H1 (cell line): Measurements from ENCODE around the gene CRACDL. TPM values are rescaled to one million over a fixed set of nuclear protein-coding genes. Genes with fewer than 3 reads are reported as not detected.

Source experiments
- CTCF ChIA-PET: fragments of 300-600 bp; sonication (Branson Sonifier 250); formaldehyde crosslinking; loops from one replicate; lab custom pipeline; 2021; ENCODE audit not compliant: partially characterized antibody; lab: Charles Lee
- POLR2A ChIA-PET: fragments of 300-600 bp; sonication (Branson Sonifier 250); formaldehyde crosslinking; loops from one replicate; lab custom pipeline; 2021; ENCODE audit warnings: inconsistent platforms; ENCODE audit not compliant: partially characterized antibody; lab: Charles Lee
- DNase-seq, 2 experiments: peaks; one replicate each; pipeline versions ENCODE4 v3.0.0 to v3.0.0-alpha.2; 2010 to 2022; ENCODE audit warnings: low spot score in 2 of 2, low read depth in 1 of 2, mixed read lengths in 1 of 2
- FAIRE-seq: peaks from 2 replicates; lab custom pipeline; 2011; peaks lifted over from hg19 to GRCh38; lab: Jason Lieb, UNC
- H2AFZ ChIP-seq: 2 replicates; pipeline ENCODE4 v1.8.1; 2012; ENCODE audit warnings: low read length, inconsistent platforms
- H2AK5ac ChIP-seq: 2 replicates; pipeline ENCODE4 v1.6.1; 2013; ENCODE audit warnings: low read depth, low read length
- H2BK120ac ChIP-seq: replicated peaks from 2 replicates; pipeline ENCODE3; 2013; ENCODE audit warnings: low read depth, low read length, inconsistent platforms
- H2BK12ac ChIP-seq: 2 replicates; pipeline ENCODE4 v1.6.1; 2013; ENCODE audit warnings: low read depth, low read length
- H2BK15ac ChIP-seq: 2 replicates; pipeline ENCODE4 v1.6.1; 2013; ENCODE audit warnings: low read length
- H2BK20ac ChIP-seq: 2 replicates; pipeline ENCODE4 v1.6.1; 2013; ENCODE audit warnings: low read length
- H2BK5ac ChIP-seq: 2 replicates; pipeline ENCODE4 v1.6.1; 2013; ENCODE audit warnings: low read depth, low read length
- H3K14ac ChIP-seq: 2 replicates; pipeline ENCODE4 v1.6.1; 2013; ENCODE audit warnings: inconsistent platforms; ENCODE audit not compliant: insufficient read length
- H3K18ac ChIP-seq: 2 replicates; pipeline ENCODE4 v1.6.1; 2013; ENCODE audit warnings: low read length; ENCODE audit errors: extremely low read depth
- H3K23ac ChIP-seq: 2 replicates; pipeline ENCODE4 v1.6.1; 2013; ENCODE audit warnings: inconsistent platforms; ENCODE audit not compliant: insufficient read length
- H3K23me2 ChIP-seq: 2 replicates; pipeline ENCODE4 v1.6.1; 2013; ENCODE audit warnings: low read depth, low read length
- H3K27ac ChIP-seq: 2 replicates; pipeline ENCODE4 v1.6.1; 2011; ENCODE audit warnings: low read depth, low read length, inconsistent platforms
- H3K27me3 ChIP-seq, 4 experiments: replicated peaks in 1 of 4; 1 replicate in 1 of 4; 2 replicates in 3 of 4; pipeline versions ENCODE4 v1.6.1 to v1.8.1; 2011 to 2013; ENCODE audit warnings: low read length in 3 of 4, mild to moderate bottlenecking in 3 of 4, inconsistent platforms in 2 of 4, mixed read lengths in 2 of 4, moderate library complexity in 1 of 4; ENCODE audit not compliant: control insufficient read depth in 3 of 4, insufficient read depth in 3 of 4; ENCODE audit errors: extremely low read depth in 1 of 4
- H3K36me3 ChIP-seq, 4 experiments: 2 replicates each; pipeline versions ENCODE4 v1.6.1 to v1.8.1; 2011 to 2013; ENCODE audit warnings: mild to moderate bottlenecking in 4 of 4, low read length in 3 of 4, moderate library complexity in 2 of 4, control low read depth in 1 of 4, inconsistent platforms in 1 of 4; ENCODE audit not compliant: insufficient read depth in 4 of 4, control insufficient read depth in 2 of 4
- H3K4ac ChIP-seq: replicated peaks from 2 replicates; pipeline ENCODE3; 2013; ENCODE audit warnings: low read length, low read depth, mixed read lengths, inconsistent platforms; ENCODE audit not compliant: insufficient read length
- H3K4me1 ChIP-seq, 4 experiments: replicated peaks in 1 of 4; 1 replicate in 1 of 4; 2 replicates in 3 of 4; pipeline versions ENCODE4 v1.6.1 to v1.8.1; 2011 to 2013; ENCODE audit warnings: low read length in 3 of 4, inconsistent platforms in 2 of 4, mixed read lengths in 1 of 4; ENCODE audit not compliant: insufficient read depth in 4 of 4, control insufficient read depth in 3 of 4
- H3K4me2 ChIP-seq, 2 experiments: 2 replicates each; pipeline versions ENCODE4 v1.6.1 to v1.8.1; 2011 to 2013; ENCODE audit warnings: low read depth in 2 of 2, low read length in 2 of 2, control low read depth in 1 of 2, inconsistent platforms in 1 of 2, mild to moderate bottlenecking in 1 of 2; ENCODE audit not compliant: insufficient read depth in 1 of 2
- H3K4me3 ChIP-seq, 4 experiments: fragments of 200-600, 300-600 bp in 1 of 4; sonication (generic), shearing (Covaris generic), sonication (Bioruptor Twin) in 1 of 4; 2 replicates each; pipeline versions ENCODE4 v1.5.1 to v1.8.1; 2011 to 2016; ENCODE audit warnings: low read length in 4 of 4, low read depth in 3 of 4, control low read depth in 2 of 4, inconsistent platforms in 2 of 4, mild to moderate bottlenecking in 2 of 4, mixed read lengths in 1 of 4, moderate library complexity in 1 of 4; ENCODE audit not compliant: insufficient read depth in 2 of 4; ENCODE audit errors: extremely low read depth in 1 of 4
- H3K56ac ChIP-seq: replicated peaks from 2 replicates; pipeline ENCODE3; 2013; ENCODE audit warnings: low read depth, mild to moderate bottlenecking, mixed read lengths, low read length, inconsistent platforms; ENCODE audit not compliant: insufficient read length
- H3K79me1 ChIP-seq: 2 replicates; pipeline ENCODE4 v1.6.1; 2013; ENCODE audit warnings: low read depth, low read length, control low read depth
- H3K79me2 ChIP-seq, 2 experiments: 2 replicates each; pipeline versions ENCODE4 v1.6.1 to v1.8.1; 2012 to 2013; ENCODE audit warnings: low read length in 2 of 2, mild to moderate bottlenecking in 2 of 2, inconsistent platforms in 1 of 2; ENCODE audit not compliant: insufficient read depth in 2 of 2, control insufficient read depth in 1 of 2
- H3K9ac ChIP-seq, 4 experiments: replicated peaks in 1 of 4; 1 replicate in 1 of 4; 2 replicates in 3 of 4; pipeline versions ENCODE4 v1.6.1 to v1.8.1; 2011 to 2013; ENCODE audit warnings: low read depth in 3 of 4, low read length in 3 of 4, control low read depth in 2 of 4, mild to moderate bottlenecking in 2 of 4, moderate library complexity in 2 of 4, inconsistent platforms in 1 of 4; ENCODE audit errors: extremely low read depth in 1 of 4
- H3K9me3 ChIP-seq, 2 experiments: 2 replicates each; pipeline versions ENCODE4 v1.6.1 to v1.8.1; 2012 to 2013; ENCODE audit warnings: mild to moderate bottlenecking in 2 of 2, moderate library complexity in 2 of 2, control low read depth in 1 of 2, inconsistent platforms in 1 of 2, low read depth in 1 of 2, low read length in 1 of 2, mixed read lengths in 1 of 2; ENCODE audit not compliant: insufficient read depth in 2 of 2
- H4K20me1 ChIP-seq, 2 experiments: replicated peaks in 1 of 2; 2 replicates each; pipeline versions ENCODE3 to v1.8.1; 2011 to 2013; ENCODE audit warnings: inconsistent platforms in 2 of 2, low read length in 2 of 2, mild to moderate bottlenecking in 1 of 2; ENCODE audit not compliant: insufficient read depth in 2 of 2, control insufficient read depth in 1 of 2
- H4K5ac ChIP-seq: 2 replicates; pipeline ENCODE4 v1.6.1; 2013; ENCODE audit warnings: low read length, low read depth, mixed read lengths, inconsistent platforms; ENCODE audit not compliant: insufficient read length
- H4K8ac ChIP-seq: 2 replicates; pipeline ENCODE4 v1.8.0; 2013; ENCODE audit warnings: mild to moderate bottlenecking, moderate library complexity, low read length, inconsistent platforms; ENCODE audit not compliant: insufficient read depth; ENCODE audit errors: extremely low read depth
- H4K91ac ChIP-seq: replicated peaks from 2 replicates; pipeline ENCODE3; 2013; ENCODE audit warnings: low read length, mixed read lengths, inconsistent platforms; ENCODE audit not compliant: insufficient read length
- CREB1 ChIP-seq: IDR thresholded peaks from 2 replicates; pipeline ENCODE4 v1.6.1; 2012; ENCODE audit warnings: inconsistent platforms
- GTF2F1 ChIP-seq: IDR thresholded peaks from 2 replicates; pipeline ENCODE4 v1.6.1; 2012; ENCODE audit warnings: low read depth, low read length, improper control_type of control experiment, borderline replicate concordance
- NANOG ChIP-seq: IDR thresholded peaks from 2 replicates; pipeline ENCODE4 v1.6.1; 2011; ENCODE audit warnings: low read length, low read depth, mild to moderate bottlenecking, inconsistent platforms; ENCODE audit not compliant: insufficient read depth, poor library complexity, severe bottlenecking
- NRF1 ChIP-seq: IDR thresholded peaks from 2 replicates; pipeline ENCODE4 v1.6.1; 2011; ENCODE audit warnings: mild to moderate bottlenecking, low read depth, low read length, improper control_type of control experiment
- PHF8 ChIP-seq: fragments of 200-600 bp; sonication (generic); conservative IDR thresholded peaks from 2 replicates; pipeline ENCODE4 v1.7.1; 2012; ENCODE audit warnings: low read depth, mild to moderate bottlenecking, inconsistent platforms, low read length, moderate library complexity
- POLR2A ChIP-seq, 2 experiments: IDR thresholded peaks; 1 replicate in 1 of 2; 2 replicates in 1 of 2; pipeline ENCODE4 v1.6.1; 2011; ENCODE audit warnings: low read depth in 2 of 2, low read length in 2 of 2, mild to moderate bottlenecking in 2 of 2; ENCODE audit errors: control extremely low read depth in 1 of 2
- POU5F1 ChIP-seq: IDR thresholded peaks from 2 replicates; pipeline ENCODE4 v1.6.1; 2011; ENCODE audit warnings: low read depth, mild to moderate bottlenecking, low read length, moderate library complexity
- RBBP5 ChIP-seq: IDR thresholded peaks from 2 replicates; pipeline ENCODE4 v1.7.1; 2012; ENCODE audit warnings: low read depth, mild to moderate bottlenecking, inconsistent platforms, low read length, moderate library complexity, borderline replicate concordance
- SIN3A ChIP-seq, 2 experiments: IDR thresholded peaks in 1 of 2; conservative IDR thresholded peaks in 1 of 2; 2 replicates each; pipeline ENCODE4 v1.6.1; 2011 to 2012; ENCODE audit warnings: low read length in 2 of 2, improper control_type of control experiment in 1 of 2, low read depth in 1 of 2, mild to moderate bottlenecking in 1 of 2
- TAF1 ChIP-seq: IDR thresholded peaks from 2 replicates; pipeline ENCODE4 v1.6.1; 2011; ENCODE audit warnings: mild to moderate bottlenecking, low read depth, low read length
- TAF7 ChIP-seq: optimal IDR thresholded peaks from 2 replicates; pipeline ENCODE3; 2011; ENCODE audit warnings: low read depth, mild to moderate bottlenecking, inconsistent platforms, low read length, moderate library complexity, borderline replicate concordance
- TCF12 ChIP-seq: IDR thresholded peaks from 2 replicates; pipeline ENCODE4 v1.6.1; 2011; ENCODE audit warnings: low read depth, mild to moderate bottlenecking, low read length
- ZNF274 ChIP-seq: IDR thresholded peaks from 2 replicates; pipeline ENCODE4 v1.7.0; 2012; ENCODE audit warnings: low read length, borderline replicate concordance; ENCODE audit errors: extremely low read depth
- WGBS, 2 experiments: shearing (Covaris generic) in 1 of 2; methylation state at CpG; one replicate each; pipeline versions ENCODE4 v1.1.6 to v1.1.7; 2013 to 2015; ENCODE audit warnings: low lambda C conversion rate in 2 of 2, mixed read lengths in 2 of 2, inconsistent platforms in 1 of 2, low coverage in 1 of 2, missing lambda C conversion rate in 1 of 2; ENCODE audit not compliant: insufficient replicate concordance in 2 of 2, insufficient coverage in 1 of 2, insufficient read length in 1 of 2; ENCODE audit errors: extremely low coverage in 1 of 2, missing lambda C conversion rate in 1 of 2; 5-methylcytosine and 5-hydroxymethylcytosine counted together
- polyA plus RNA-seq, 7 experiments: library from polyadenylated mRNA; depleted of rRNA in 3 of 7; stranded (reverse) in 5 of 7; unstranded in 2 of 7; fragments of >200 nt in 5 of 7; fragments of 200-250 nt in 2 of 7; gene quantifications; 1 replicate in 5 of 7; 2 replicates in 1 of 7; 4 replicates in 1 of 7; pipeline versions ENCODE4 v1.2.1 to v1.2.3, GENCODE V29; 2011 to 2013; ENCODE audit warnings: missing spikeins in 2 of 7, mixed read lengths in 2 of 7
- total RNA-seq: library from RNA; stranded (reverse); fragmentation: NEBNext Ultra II Directional; extraction: Animal tissue kit (Norgen Biotek cat#: 25700); gene quantifications from 2 replicates; pipeline ENCODE4 v1.2.1, GENCODE V29; 2021
- TF ChIP-seq, protein P1 (sequence below): IDR thresholded peaks from 2 replicates; pipeline ENCODE4 v1.6.1; 2012; ENCODE audit warnings: inconsistent platforms

The CRACDL gene
- total and polyA plus RNA-seq, 2 of the 8 experiments (the other 6 are each of a cell fraction or from before 2014, with no cell fraction given), result 0.07 to 0.38 TPM

DNA sequence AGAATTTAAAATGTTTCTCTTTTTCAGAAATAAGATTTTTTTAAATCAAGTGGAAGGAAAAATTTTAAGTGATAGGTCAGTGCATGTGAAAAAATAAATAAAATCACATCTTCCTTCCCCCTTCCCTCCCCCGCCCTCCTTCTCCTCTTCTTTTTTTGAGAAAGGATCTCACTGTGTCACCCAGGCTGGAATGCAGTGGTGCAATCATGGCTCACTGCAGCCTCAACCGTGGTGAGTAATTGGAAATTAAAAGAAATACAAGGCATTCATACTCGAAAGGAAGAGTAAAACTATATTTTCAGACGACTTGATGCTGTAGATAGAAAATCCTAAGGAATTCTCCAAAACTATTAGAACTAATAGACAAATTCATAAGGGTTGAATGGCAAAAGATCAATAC lies 16.9 kb upstream of the CRACDL start:
- Histone ChIP-seq H3K36me3 (no peaks in the 10 kb centered on the region), H2BK5ac (no peak overlapping the region), H2AFZ (no peak overlapping the region), H2BK12ac (no peak overlapping the region), H3K9ac (no peak overlapping the region), H2BK15ac (no peak overlapping the region), H3K23me2 (no peaks in the 10 kb centered on the region), H2BK120ac (no peak overlapping the region), H3K79me2 (no peaks in the 10 kb centered on the region), H3K14ac (no peak overlapping the region), H3K18ac (no peak overlapping the region), H3K27ac (no peak overlapping the region), H3K79me1 (no peaks in the 10 kb centered on the region), H2AK5ac (no peak overlapping the region), H3K9me3 (no peaks in the 10 kb centered on the region), H3K4me3 (no peak overlapping the region), H3K23ac (no peak overlapping the region), H4K5ac (no peak overlapping the region), H4K20me1 (no peaks in the 10 kb centered on the region), H3K27me3 (no peaks in the 10 kb centered on the region; a peak in 1 of 7 replicates), H4K91ac (no peak overlapping the region), H3K56ac (no peak overlapping the region), H4K8ac (no peak overlapping the region), H2BK20ac (no peak overlapping the region), H3K4me2 (no peak overlapping the region), H3K4me1 (no peaks in the 10 kb centered on the region), H3K4ac (no peak overlapping the region)
- FAIRE-seq (no peak), DNase-seq (no peak)
- CTCF ChIA-PET, result no interaction called here
- no peak for TF ChIP-seq TAF1
- no peak for TF ChIP-seq TCF12
- TF ChIP-seq PHF8, result no peak
- TF ChIP-seq TAF7, result no peak
- no peak for TF ChIP-seq GTF2F1
- no peak for TF ChIP-seq SIN3A (conservative IDR thresholded peaks at IDR 0.05 in 1 of 2, IDR thresholded peaks at IDR 0.05 in 1 of 2; ENCODE audit: low read depth in 1 of 2, low read length in 2 of 2)
- TF ChIP-seq POU5F1, result no peak
- no peak for TF ChIP-seq NRF1
- TF ChIP-seq RBBP5, result no peak
- TF ChIP-seq NANOG, result no peak
- no peak for TF ChIP-seq CREB1
- no peak for TF ChIP-seq POLR2A (IDR thresholded peaks at IDR 0.05; ENCODE audit: control extremely low read depth in 1 of 2, low read depth in 2 of 2, low read length in 2 of 2)
- TF ChIP-seq ZNF274, result no peak
- TF ChIP-seq, protein P1, sequence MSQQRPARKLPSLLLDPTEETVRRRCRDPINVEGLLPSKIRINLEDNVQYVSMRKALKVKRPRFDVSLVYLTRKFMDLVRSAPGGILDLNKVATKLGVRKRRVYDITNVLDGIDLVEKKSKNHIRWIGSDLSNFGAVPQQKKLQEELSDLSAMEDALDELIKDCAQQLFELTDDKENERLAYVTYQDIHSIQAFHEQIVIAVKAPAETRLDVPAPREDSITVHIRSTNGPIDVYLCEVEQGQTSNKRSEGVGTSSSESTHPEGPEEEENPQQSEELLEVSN, result no peak
- WGBS, 2 experiments, result 70% methylated on average over 4 of the region's 4 CpGs; no CpG with 5 or more reads in 1 of the 2 experiments
- POLR2A ChIA-PET, result no interaction called here
